Smooth muscle cell (in vitro differentiated cells): ENCODE data around the gene EVI5L. TPM values are rescaled to one million over a fixed set of nuclear protein-coding genes. Genes with fewer than 3 reads are reported as not detected.

Source experiments
- DNase-seq: peaks from one replicate; lab custom pipeline; 2025; ENCODE audit not compliant: unreplicated experiment; lab: John Stamatoyannopoulos, UW
- H2AFZ ChIP-seq: fragments of 200-600 bp; sonication (generic); 2 replicates; pipeline ENCODE4 v1.6.0; 2016; ENCODE audit warnings: antibody characterized with exemption, low read depth, mild to moderate bottlenecking
- H3F3A ChIP-seq: fragments of 200-600 bp; sonication (generic); 2 replicates; pipeline ENCODE4 v1.6.0; 2017; ENCODE audit warnings: antibody characterized with exemption, low read depth
- H3K27ac ChIP-seq: fragments of 200-600 bp; sonication (generic); 2 replicates; pipeline ENCODE4 v1.5.1; 2016; ENCODE audit warnings: low read depth, mild to moderate bottlenecking
- H3K27me3 ChIP-seq: fragments of 200-600 bp; sonication (generic); 2 replicates; pipeline ENCODE4 v1.6.1; 2016; ENCODE audit warnings: low read depth, mild to moderate bottlenecking
- H3K36me3 ChIP-seq: fragments of 200-600 bp; sonication (generic); 2 replicates; pipeline ENCODE4 v1.5.1; 2016; ENCODE audit warnings: low read depth
- H3K4me1 ChIP-seq: fragments of 200-600 bp; sonication (generic); 2 replicates; pipeline ENCODE4 v1.5.1; 2016; ENCODE audit warnings: low read depth
- H3K4me2 ChIP-seq: fragments of 200-600 bp; sonication (generic); 2 replicates; pipeline ENCODE4 v1.6.0; 2016; ENCODE audit warnings: mild to moderate bottlenecking
- H3K4me3 ChIP-seq: fragments of 200-600 bp; sonication (generic); 2 replicates; pipeline ENCODE4 v1.5.1; 2016; ENCODE audit warnings: mild to moderate bottlenecking
- H3K79me2 ChIP-seq: fragments of 200-600 bp; sonication (generic); 2 replicates; pipeline ENCODE4 v1.6.0; 2016; ENCODE audit warnings: low read depth, mild to moderate bottlenecking
- H3K9ac ChIP-seq: fragments of 200-600 bp; sonication (generic); 2 replicates; pipeline ENCODE4 v1.6.0; 2016; ENCODE audit warnings: low read depth
- H3K9me3 ChIP-seq: fragments of 200-600 bp; sonication (generic); replicated peaks from 2 replicates; pipeline ENCODE4 v1.5.1; 2016; ENCODE audit warnings: low read depth
- H4K20me1 ChIP-seq: fragments of 200-600 bp; sonication (generic); 2 replicates; pipeline ENCODE4 v1.6.0; 2016; ENCODE audit warnings: low read depth
- CTCF ChIP-seq: fragments of 200-600 bp; sonication (generic); IDR thresholded peaks from 2 replicates; pipeline ENCODE4 v1.5.1; 2017; ENCODE audit warnings: borderline replicate concordance, mild to moderate bottlenecking, antibody characterized with exemption; ENCODE audit not compliant: insufficient read depth, poor library complexity, severe bottlenecking
- WGBS: methylation state at CpG from one replicate; pipeline ENCODE4 v1.1.7; 2016; ENCODE audit warnings: low lambda C conversion rate; 5-methylcytosine and 5-hydroxymethylcytosine counted together
- polyA plus RNA-seq: library from polyadenylated mRNA; unstranded; fragments of >200 nt; fragmentation: Nextera tagmentation; extraction: Ambion mirVana; gene quantifications from 2 replicates; pipeline ENCODE4 v1.2.1, GENCODE V29; 2016
- total RNA-seq: library from RNA; depleted of rRNA; stranded (reverse); fragments of >200 nt; gene quantifications from 2 replicates; pipeline ENCODE4 v1.2.3, GENCODE V29; 2014

The EVI5L gene
- total and polyA plus RNA-seq, 2 experiments from 2014 or later, result 8.8 to 21.2 TPM

GRCh38 chr19:7879111-7879807, 49.2 kb downstream of the EVI5L start:
- TF ChIP-seq CTCF, result no peak
- Histone ChIP-seq H3K36me3 (no peaks in the 10 kb centered on the region), H3F3A (no peaks in the 10 kb centered on the region), H3K4me2 (no peak overlapping the region), H3K79me2 (no peaks in the 10 kb centered on the region), H3K9ac (no peak overlapping the region), H3K4me1 (no peaks in the 10 kb centered on the region), H2AFZ (no peak overlapping the region), H3K9me3 (no peaks in the 10 kb centered on the region), H4K20me1 (no peaks in the 10 kb centered on the region), H3K4me3 (no peak overlapping the region), H3K27ac (no peak overlapping the region), H3K27me3 (peaks cover 15% of the 10 kb centered on the region)
- DNase-seq, result no peak
- WGBS, result 90% methylated on average over 17 of the region's 18 CpGs

- 94% methylated on average over 19 of the region's 19 CpGs for WGBS
- H3K4me1 ChIP-seq, result no peaks in the 10 kb centered on the region
- no peak overlapping the region for H3K4me3 ChIP-seq
- H3K4me2 ChIP-seq, result no peak overlapping the region
- DNase-seq, result no peak
- no peaks in the 10 kb centered on the region for H3F3A ChIP-seq
- H3K27me3 ChIP-seq, result peaks cover 9% of the 10 kb centered on the region
- H3K9ac ChIP-seq, result no peak overlapping the region
- no peaks in the 10 kb centered on the region for H3K36me3 ChIP-seq
- H3K9me3 ChIP-seq, result no peaks in the 10 kb centered on the region
- TF ChIP-seq CTCF, result no peak
- H4K20me1 ChIP-seq, result no peaks in the 10 kb centered on the region
- H3K79me2 ChIP-seq, result no peaks in the 10 kb centered on the region
- no peak overlapping the region for H2AFZ ChIP-seq
- H3K27ac ChIP-seq, result no peak overlapping the region
Measured at GRCh38 chr19:7879836-7880235, 49.8 kb downstream of the EVI5L start.

- no peak for TF ChIP-seq CTCF
- H3K9ac ChIP-seq, result no peak overlapping the region
- H3K79me2 ChIP-seq, result no peaks in the 10 kb centered on the region
- no peaks in the 10 kb centered on the region for H3F3A ChIP-seq
- H3K4me2 ChIP-seq, result no peak overlapping the region
- H3K27me3 ChIP-seq, result no peaks in the 10 kb centered on the region
- no peak overlapping the region for H3K27ac ChIP-seq
- H3K9me3 ChIP-seq, result no peaks in the 10 kb centered on the region
- no peaks in the 10 kb centered on the region for H3K36me3 ChIP-seq
- no peak overlapping the region for H3K4me3 ChIP-seq
- no peak for DNase-seq
- WGBS, result 97% methylated on average over 3 of the region's 3 CpGs
- no peaks in the 10 kb centered on the region for H4K20me1 ChIP-seq
- no peak overlapping the region for H2AFZ ChIP-seq
- H3K4me1 ChIP-seq, result no peaks in the 10 kb centered on the region
Measured at GRCh38 chr19:7881910-7882309, 51.9 kb downstream of the EVI5L start.

GRCh38 chr19:7883105-7883504, 53.1 kb downstream of the EVI5L start:
- H3K9me3 ChIP-seq, result no peaks in the 10 kb centered on the region
- no peaks in the 10 kb centered on the region for H3K4me1 ChIP-seq
- no peak overlapping the region for H3K4me2 ChIP-seq
- WGBS, result 85% methylated on average over 4 of the region's 4 CpGs
- H3K36me3 ChIP-seq, result no peaks in the 10 kb centered on the region
- H2AFZ ChIP-seq, result no peak overlapping the region
- H3K27me3 ChIP-seq, result no peaks in the 10 kb centered on the region
- no peak overlapping the region for H3K4me3 ChIP-seq
- H3K79me2 ChIP-seq, result no peaks in the 10 kb centered on the region
- TF ChIP-seq CTCF, result no peak
- H3K27ac ChIP-seq, result no peak overlapping the region
- no peak overlapping the region for H3K9ac ChIP-seq
- no peak for DNase-seq
- H3F3A ChIP-seq, result no peaks in the 10 kb centered on the region
- no peaks in the 10 kb centered on the region for H4K20me1 ChIP-seq
